Measurements from ENCODE around the gene KIRREL3. TPM values are rescaled to one million over a fixed set of nuclear protein-coding genes. Genes with fewer than 3 reads are reported as not detected.

KIRREL3 gene
- total RNA-seq, 5 donors from 2014 or later (not counting 1 experiment from before 2014, with no cell fraction given): not detected

- WGBS (ENCODE audit: insufficient coverage): 85% methylated on average over 5 of the region's 7 CpGs
- Histone ChIP-seq H3K4me1 (ENCODE audit: control insufficient read depth in 1 of 2, extremely low read depth in 1 of 2, insufficient read depth in 2 of 2, low read length in 2 of 2) (peaks cover 0 to 12% of the 10 kb centered on the region in 2 experiments), H3K27me3 (replicated peaks in 1 of 2; ENCODE audit: control insufficient read depth in 2 of 2, extremely low read depth in 1 of 2, insufficient read depth in 2 of 2, low read length in 1 of 2) (peaks cover 0 to 5% of the 10 kb centered on the region in 2 experiments), H3K27ac (ENCODE audit: low read length) (no peak overlapping the region), H3K36me3 (ENCODE audit: control insufficient read depth in 2 of 2, extremely low read depth in 1 of 2, insufficient read depth in 1 of 2, low read length in 1 of 2) (peaks cover 0 to 3% of the 10 kb centered on the region in 2 donors), H3K9me3 (no peaks in the 10 kb centered on the region), H3K4me3 (ENCODE audit: control insufficient read depth in 1 of 2, extremely low read depth in 1 of 2, low read length in 1 of 2) (no peak overlapping the region)
- H3K36me3 Mint-ChIP-seq: peaks cover 6% of the 10 kb centered on the region
- H3K4me3 Mint-ChIP-seq: peak overlapping the region in 1 of 3 donors; percentile 34
- no peak overlapping the region for H3K27ac Mint-ChIP-seq
- peaks cover 9 to 12% (median 11%) of the 10 kb centered on the region in 3 donors for H3K4me1 Mint-ChIP-seq
- peaks cover 0 to 3% of the 10 kb centered on the region in 2 donors for H3K27me3 Mint-ChIP-seq
- no peaks in the 10 kb centered on the region for H3K9me3 Mint-ChIP-seq
- DNase-seq: no peak
- ChIA-PET POLR2A (no interaction called here), CTCF (no interaction called here)
- no peak for ATAC-seq (replicated peaks in 1 of 4)
These were observed 585.4 kb downstream of the KIRREL3 start for GRCh38 chr11:126415128-126415527.

DNA sequence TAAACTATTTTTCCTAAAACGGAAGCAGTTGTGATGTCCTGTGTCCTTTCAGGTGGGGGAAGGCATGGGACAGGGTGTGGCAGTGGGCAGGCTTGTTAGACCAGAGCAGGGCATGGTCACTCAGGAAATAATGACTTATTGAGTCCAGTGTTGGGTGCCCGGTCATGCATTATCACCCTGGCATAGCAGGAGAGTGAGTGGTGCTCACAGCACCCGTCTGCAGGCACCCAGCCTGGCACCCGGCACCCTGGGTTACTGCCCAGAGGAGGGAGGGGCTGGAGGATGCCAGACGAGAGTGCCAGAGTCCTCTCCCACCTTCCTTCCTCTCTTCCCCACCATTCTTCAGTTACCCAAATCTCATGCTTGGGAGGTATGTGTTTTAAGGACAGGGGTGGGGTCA lies 586.0 kb downstream of the KIRREL3 start:
- Mint-ChIP-seq H3K4me1 (peaks cover 7 to 9% (median 8%) of the 10 kb centered on the region in 3 donors), H3K27me3 (peaks cover 0 to 3% of the 10 kb centered on the region in 2 donors), H3K36me3 (peaks cover 8% of the 10 kb centered on the region), H3K27ac (no peak overlapping the region), H3K4me3 (peak overlapping the region in 1 of 3 donors; percentile 34), H3K9me3 (no peaks in the 10 kb centered on the region)
- 100% methylated on average over 1 of the region's 5 CpGs for WGBS (ENCODE audit: insufficient coverage)
- H3K4me3 ChIP-seq (ENCODE audit: control insufficient read depth in 1 of 2, extremely low read depth in 1 of 2, low read length in 1 of 2): no peak overlapping the region
- H3K9me3 ChIP-seq: no peaks in the 10 kb centered on the region
- ChIA-PET CTCF (no interaction called here), POLR2A (no interaction called here)
- DNase-seq: no peak
- no peak for ATAC-seq (replicated peaks in 1 of 4)
- H3K4me1 ChIP-seq (ENCODE audit: control insufficient read depth in 1 of 2, extremely low read depth in 1 of 2, insufficient read depth in 2 of 2, low read length in 2 of 2): peaks cover 0 to 12% of the 10 kb centered on the region in 2 experiments
- peaks cover 0 to 5% of the 10 kb centered on the region in 2 experiments for H3K27me3 ChIP-seq (replicated peaks in 1 of 2; ENCODE audit: control insufficient read depth in 2 of 2, extremely low read depth in 1 of 2, insufficient read depth in 2 of 2, low read length in 1 of 2)
- no peak overlapping the region for H3K27ac ChIP-seq (ENCODE audit: low read length)
- H3K36me3 ChIP-seq (ENCODE audit: control insufficient read depth in 2 of 2, extremely low read depth in 1 of 2, insufficient read depth in 1 of 2, low read length in 1 of 2): peaks cover 0 to 3% of the 10 kb centered on the region in 2 donors

- Mint-ChIP-seq H3K4me1 (peaks cover 7 to 9% (median 8%) of the 10 kb centered on the region in 3 donors), H3K27ac (no peak overlapping the region), H3K9me3 (no peaks in the 10 kb centered on the region), H3K36me3 (peaks cover 15% of the 10 kb centered on the region), H3K27me3 (peaks cover 0 to 3% of the 10 kb centered on the region in 2 donors), H3K4me3 (no peak overlapping the region)
- CTCF ChIA-PET: no interaction called here
- H3K27ac ChIP-seq (ENCODE audit: low read length): no peak overlapping the region
- H3K36me3 ChIP-seq (ENCODE audit: control insufficient read depth in 2 of 2, extremely low read depth in 1 of 2, insufficient read depth in 1 of 2, low read length in 1 of 2): peaks cover 0 to 3% of the 10 kb centered on the region in 2 donors
- no peaks in the 10 kb centered on the region for H3K9me3 ChIP-seq
- H3K27me3 ChIP-seq (replicated peaks in 1 of 2; ENCODE audit: control insufficient read depth in 2 of 2, extremely low read depth in 1 of 2, insufficient read depth in 2 of 2, low read length in 1 of 2): peaks cover 0 to 5% of the 10 kb centered on the region in 2 experiments
- WGBS (ENCODE audit: insufficient coverage): 93% methylated on average over 3 of the region's 9 CpGs
- H3K4me1 ChIP-seq (ENCODE audit: control insufficient read depth in 1 of 2, extremely low read depth in 1 of 2, insufficient read depth in 2 of 2, low read length in 2 of 2): peaks cover 0 to 12% of the 10 kb centered on the region in 2 experiments
- ATAC-seq (replicated peaks in 1 of 4) (no peak), DNase-seq (no peak)
- no peak overlapping the region for H3K4me3 ChIP-seq (ENCODE audit: control insufficient read depth in 1 of 2, extremely low read depth in 1 of 2, low read length in 1 of 2)
- POLR2A ChIA-PET: no interaction called here
These were observed 586.6 kb downstream of the KIRREL3 start for GRCh38 chr11:126413843-126414405.

DNA sequence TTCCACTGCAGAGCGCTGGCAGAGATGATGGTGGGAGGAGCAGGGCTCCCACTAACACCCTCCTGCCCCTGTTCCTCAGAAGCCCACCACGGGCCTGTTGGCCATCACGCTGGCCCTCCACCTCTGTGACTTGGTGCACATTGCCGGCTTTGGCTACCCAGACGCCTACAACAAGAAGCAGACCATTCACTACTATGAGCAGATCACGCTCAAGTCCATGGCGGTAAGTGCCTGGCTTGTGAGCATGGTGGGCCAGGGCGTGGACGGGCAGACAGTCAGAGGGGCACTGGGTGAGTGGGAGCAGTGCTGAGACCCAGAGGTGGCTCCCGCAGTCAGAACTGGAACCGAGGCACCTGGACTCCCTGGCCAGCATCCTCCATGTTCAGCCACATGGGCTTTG lies 587.1 kb downstream of the KIRREL3 start:
- 90% methylated on average over 8 of the region's 11 CpGs for WGBS (ENCODE audit: insufficient coverage)
- H3K4me1 Mint-ChIP-seq: peaks cover 7 to 9% (median 8%) of the 10 kb centered on the region in 3 donors
- Histone ChIP-seq H3K4me3 (ENCODE audit: control insufficient read depth in 1 of 2, extremely low read depth in 1 of 2, low read length in 1 of 2) (no peak overlapping the region), H3K27ac (ENCODE audit: low read length) (no peak overlapping the region), H3K4me1 (ENCODE audit: control insufficient read depth in 1 of 2, extremely low read depth in 1 of 2, insufficient read depth in 2 of 2, low read length in 2 of 2) (peaks cover 0 to 12% of the 10 kb centered on the region in 2 experiments), H3K9me3 (no peaks in the 10 kb centered on the region), H3K36me3 (ENCODE audit: control insufficient read depth in 2 of 2, extremely low read depth in 1 of 2, insufficient read depth in 1 of 2, low read length in 1 of 2) (peaks cover 0 to 3% of the 10 kb centered on the region in 2 donors), H3K27me3 (replicated peaks in 1 of 2; ENCODE audit: control insufficient read depth in 2 of 2, extremely low read depth in 1 of 2, insufficient read depth in 2 of 2, low read length in 1 of 2) (peaks cover 0 to 5% of the 10 kb centered on the region in 2 experiments)
- no peak overlapping the region for H3K27ac Mint-ChIP-seq
- peaks cover 0 to 1% of the 10 kb centered on the region in 2 donors for H3K27me3 Mint-ChIP-seq
- ATAC-seq (replicated peaks in 1 of 4): no peak
- no peak for DNase-seq
- ChIA-PET POLR2A (no interaction called here), CTCF (no interaction called here)
- H3K4me3 Mint-ChIP-seq: no peak overlapping the region
- H3K9me3 Mint-ChIP-seq: no peaks in the 10 kb centered on the region
- H3K36me3 Mint-ChIP-seq: peaks cover 16% of the 10 kb centered on the region

DNA sequence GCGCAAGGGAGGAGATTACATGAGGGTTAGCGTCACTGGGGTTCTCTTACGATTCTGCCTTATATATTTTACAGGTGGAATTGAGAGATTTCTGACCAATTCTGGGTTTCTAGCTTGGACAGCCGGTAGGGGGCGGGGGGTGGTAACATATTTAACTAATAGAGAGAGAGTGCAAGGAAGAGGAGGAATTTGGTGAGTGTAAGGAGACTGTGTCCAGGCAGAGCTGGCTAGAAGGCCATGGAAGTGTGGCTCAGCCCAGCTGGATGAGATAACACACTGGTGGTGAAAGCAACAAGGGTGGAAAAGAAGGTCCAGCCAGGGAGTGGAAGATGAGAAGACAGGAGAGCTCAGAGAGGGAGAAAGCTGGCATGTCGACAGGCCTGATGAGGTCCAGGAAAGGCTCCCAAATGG lies 588.6 kb downstream of the KIRREL3 start:
- DNase-seq (no peak), ATAC-seq (replicated peaks in 1 of 4) (no peak)
- peaks cover 21% of the 10 kb centered on the region for H3K36me3 Mint-ChIP-seq
- peaks cover 7 to 8% (median 8%) of the 10 kb centered on the region in 3 donors for H3K4me1 Mint-ChIP-seq
- no peak overlapping the region for H3K27ac Mint-ChIP-seq
- ChIA-PET CTCF (no interaction called here), POLR2A (no interaction called here)
- peaks cover 2 to 3% of the 10 kb centered on the region in 2 donors for H3K36me3 ChIP-seq (ENCODE audit: control insufficient read depth in 2 of 2, extremely low read depth in 1 of 2, insufficient read depth in 1 of 2, low read length in 1 of 2)
- peaks cover 0 to 10% of the 10 kb centered on the region in 2 experiments for H3K4me1 ChIP-seq (ENCODE audit: control insufficient read depth in 1 of 2, extremely low read depth in 1 of 2, insufficient read depth in 2 of 2, low read length in 2 of 2)
- H3K9me3 Mint-ChIP-seq: no peaks in the 10 kb centered on the region
- H3K27me3 Mint-ChIP-seq: no peaks in the 10 kb centered on the region
- WGBS (ENCODE audit: insufficient coverage): 100% methylated on average over 3 of the region's 6 CpGs
- no peak overlapping the region for H3K27ac ChIP-seq (ENCODE audit: low read length)
- no peak overlapping the region for H3K4me3 Mint-ChIP-seq
- no peaks in the 10 kb centered on the region for H3K9me3 ChIP-seq
- H3K27me3 ChIP-seq (replicated peaks in 1 of 2; ENCODE audit: control insufficient read depth in 2 of 2, extremely low read depth in 1 of 2, insufficient read depth in 2 of 2, low read length in 1 of 2): peaks cover 0 to 4% of the 10 kb centered on the region in 2 experiments
- no peak overlapping the region for H3K4me3 ChIP-seq (ENCODE audit: control insufficient read depth in 1 of 2, extremely low read depth in 1 of 2, low read length in 1 of 2)

DNA sequence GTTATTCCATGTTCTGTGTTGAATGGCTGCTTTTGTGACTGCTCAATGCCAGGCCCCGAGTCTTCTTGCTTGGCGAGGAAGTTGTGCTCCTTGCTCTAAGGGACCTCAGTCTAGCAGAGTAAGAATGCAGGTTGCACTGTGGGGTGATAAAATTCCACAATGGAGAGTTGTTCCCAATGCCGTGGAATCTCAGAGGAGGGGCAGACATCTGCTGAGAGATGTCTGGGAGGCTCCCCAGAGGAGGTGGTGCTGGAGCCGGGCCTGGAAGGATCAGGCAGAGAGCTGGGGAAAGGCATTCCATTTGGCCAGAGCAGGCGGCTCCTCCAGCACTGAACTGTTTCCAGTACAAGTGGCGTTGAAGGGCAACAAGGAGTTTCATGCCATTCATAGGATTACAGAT lies 589.9 kb downstream of the KIRREL3 start:
- H3K9me3 Mint-ChIP-seq: no peaks in the 10 kb centered on the region
- peaks cover 0 to 2% of the 10 kb centered on the region in 2 experiments for H3K27me3 ChIP-seq (replicated peaks in 1 of 2; ENCODE audit: control insufficient read depth in 2 of 2, extremely low read depth in 1 of 2, insufficient read depth in 2 of 2, low read length in 1 of 2)
- POLR2A ChIA-PET: no interaction called here
- CTCF ChIA-PET: no interaction called here
- H3K36me3 Mint-ChIP-seq: peaks cover 21% of the 10 kb centered on the region
- no peak overlapping the region for H3K4me3 Mint-ChIP-seq
- no peaks in the 10 kb centered on the region for H3K9me3 ChIP-seq
- H3K27me3 Mint-ChIP-seq: no peaks in the 10 kb centered on the region
- WGBS (ENCODE audit: insufficient coverage): 99% methylated on average over 5 of the region's 6 CpGs
- H3K4me3 ChIP-seq (ENCODE audit: control insufficient read depth in 1 of 2, extremely low read depth in 1 of 2, low read length in 1 of 2): no peak overlapping the region
- H3K36me3 ChIP-seq (ENCODE audit: control insufficient read depth in 2 of 2, extremely low read depth in 1 of 2, insufficient read depth in 1 of 2, low read length in 1 of 2): peaks cover 2 to 3% of the 10 kb centered on the region in 2 donors
- H3K4me1 Mint-ChIP-seq: peaks cover 0 to under 1% (median under 1%) of the 10 kb centered on the region in 3 donors
- DNase-seq: no peak
- ATAC-seq (replicated peaks in 1 of 4): no peak
- H3K27ac Mint-ChIP-seq: no peak overlapping the region
- no peak overlapping the region for H3K27ac ChIP-seq (ENCODE audit: low read length)
- H3K4me1 ChIP-seq (ENCODE audit: control insufficient read depth in 1 of 2, extremely low read depth in 1 of 2, insufficient read depth in 2 of 2, low read length in 2 of 2): no peaks in the 10 kb centered on the region
